Esophagus muscularis mucosa (tissue), 4 donors: ENCODE data around the gene ADORA1.

Source experiments
- CTCF ChIP-seq, 3 experiments: fragments of 200-600 bp in 2 of 3; fragments of 450-650 bp in 1 of 3; sonication (generic) in 2 of 3; IDR thresholded peaks; one replicate each; pipeline ENCODE4 v1.5.1; 2017 to 2019; ENCODE audit warnings: antibody characterized with exemption in 3 of 3, mild to moderate bottlenecking in 2 of 3, moderate library complexity in 1 of 3
- EP300 ChIP-seq: sonication (generic); formaldehyde crosslinking; IDR thresholded peaks from one replicate; pipeline ENCODE4 v1.6.1; 2017; ENCODE audit warnings: antibody characterized with exemption
- POLR2A ChIP-seq: fragments of 450-650 bp; IDR thresholded peaks from one replicate; pipeline ENCODE4 v1.6.1; 2017; ENCODE audit warnings: antibody characterized with exemption, moderate library complexity, mild to moderate bottlenecking, low read depth
- POLR2AphosphoS5 ChIP-seq, 2 donors: sonication (generic); formaldehyde crosslinking; IDR thresholded peaks; one replicate each; pipeline ENCODE4 v1.6.1; 2017; ENCODE audit warnings: antibody characterized with exemption in 2 of 2

GRCh38 chr1:203171341-203172183 is 44.0 kb downstream of the ADORA1 start:
- TF ChIP-seq CTCF (IDR thresholded peaks at IDR 0.05) (no peak), POLR2AphosphoS5 (IDR thresholded peaks at IDR 0.05) (no peak), POLR2A (no peak), EP300 (no peak)
